NCI-H1417 treated with DMSO at 0.1 percent for 48 hours (cell line): ENCODE results near the gene PHOSPHO2.

Source experiments
- DNase-seq: peaks from one replicate; lab custom pipeline; 2025; lab: John Stamatoyannopoulos, UW

PHOSPHO2 gene

DNA sequence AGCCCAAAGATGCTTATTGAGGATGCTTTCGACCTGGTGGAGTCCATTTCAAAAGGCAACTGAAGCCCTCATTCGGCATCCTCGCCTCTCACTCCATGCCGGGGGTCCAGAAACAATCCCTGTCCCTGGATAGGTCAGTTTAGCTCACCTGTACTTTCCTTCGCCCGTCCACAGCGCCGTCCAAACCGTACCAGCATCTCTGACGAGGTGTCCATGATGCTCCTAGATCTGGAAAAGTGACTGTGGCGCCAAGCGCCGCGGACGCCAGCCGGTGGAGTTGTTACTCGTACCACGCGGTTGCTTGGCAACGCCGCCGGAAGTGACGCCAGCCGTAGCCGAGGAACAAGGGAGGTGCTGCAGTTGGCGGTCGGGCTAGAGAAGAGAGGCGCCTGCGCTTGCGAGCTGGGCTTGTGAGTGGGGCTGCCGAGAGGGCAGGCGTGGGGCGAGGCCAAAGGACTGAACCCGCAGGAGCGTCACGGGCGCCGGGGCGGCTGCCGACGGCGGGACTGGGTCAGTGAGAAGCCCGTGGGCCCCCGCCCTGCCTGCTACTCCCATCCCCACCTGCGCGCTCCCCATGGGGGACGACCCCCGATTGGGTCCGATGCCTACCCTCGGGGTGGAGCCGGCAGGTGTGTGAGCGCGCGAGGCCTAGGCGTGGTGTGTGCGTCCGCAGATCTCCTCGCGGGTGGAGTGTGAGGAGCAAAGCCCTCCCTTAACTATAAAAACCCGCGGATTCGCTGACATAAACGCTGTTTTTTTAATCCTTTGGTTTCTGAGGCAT, at the start of gene PHOSPHO2, which contains the start of gene CFAP210:
PHOSPHO2 (plus strand) TSS at position 357 of the 781 bp plus-strand sequence. CDS start 6,503 bp downstream, outside the sequence.
CFAP210 (minus strand) TSS at position 293 of the 781 bp plus-strand sequence; CDS start at position 215, 78 bp downstream.
- peak; percentile 35 for DNase-seq

DNA sequence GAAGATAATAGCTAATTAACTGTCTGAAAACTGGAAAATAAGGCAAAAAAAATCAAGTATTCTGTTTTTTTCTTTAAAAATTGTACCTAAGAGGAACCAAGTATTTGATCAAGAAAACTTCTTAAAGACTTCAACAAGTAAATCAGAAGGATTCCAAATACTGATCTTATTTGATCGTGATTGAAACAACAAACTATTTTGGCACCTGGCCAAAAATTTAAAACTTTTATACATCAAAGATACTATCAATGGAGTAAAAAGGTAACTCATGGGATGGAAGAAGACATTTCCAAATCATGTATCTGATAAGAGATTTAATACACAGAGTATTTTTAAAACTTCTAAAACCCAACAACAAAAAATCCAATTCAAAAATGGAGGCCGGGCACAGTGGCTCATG, 46.8 kb upstream of the PHOSPHO2 start:
- no peak for DNase-seq

DNA sequence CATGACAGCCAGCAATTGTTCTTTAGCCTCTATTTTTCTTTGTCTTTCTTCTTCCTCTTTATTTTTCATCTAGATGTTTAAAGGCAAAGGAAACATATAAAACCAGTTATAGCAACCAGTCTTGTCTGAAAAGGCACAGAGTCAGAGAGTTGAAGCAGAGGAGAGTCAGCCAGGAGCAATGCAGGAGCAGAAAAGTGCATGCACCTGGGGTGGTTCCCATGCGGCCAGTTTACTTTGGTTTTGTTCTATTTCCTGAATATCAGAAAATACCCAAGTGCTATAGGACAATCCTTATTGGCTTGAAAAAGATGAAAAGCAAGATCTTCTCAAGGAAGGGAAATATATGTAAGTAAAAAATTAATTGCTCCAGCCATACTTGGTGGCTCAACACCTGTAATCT, 45.0 kb upstream of the PHOSPHO2 start:
- no peak for DNase-seq

DNA sequence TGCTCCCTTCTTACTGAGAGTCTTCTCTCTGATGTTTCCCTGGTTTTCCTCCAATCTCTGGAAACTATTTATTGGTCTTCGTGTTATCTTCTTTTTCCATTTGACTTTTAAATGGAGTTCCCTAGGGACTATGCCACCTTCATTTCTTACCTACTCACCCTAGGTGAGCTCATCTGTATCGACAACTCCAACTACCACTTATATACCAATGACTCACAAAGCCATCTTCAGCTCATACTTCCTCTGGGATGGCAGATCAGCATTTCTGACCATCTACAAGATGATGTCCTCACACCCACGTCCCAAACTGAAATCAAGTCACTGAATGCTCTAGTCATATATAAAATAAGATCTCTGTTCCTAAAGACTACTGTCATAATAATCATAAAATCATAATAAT, 40.6 kb upstream of the PHOSPHO2 start:
- no peak for DNase-seq

GRCh38 chr2:169656164-169656563, 38.1 kb upstream of the PHOSPHO2 start:
- DNase-seq = no peak

- DNase-seq = no peak
These were observed 35.4 kb upstream of the PHOSPHO2 start for GRCh38 chr2:169658877-169659276.

GRCh38 chr2:169659320-169659719, 34.9 kb upstream of the PHOSPHO2 start:
- DNase-seq = no peak

- DNase-seq = no peak
These were observed 33.0 kb upstream of the PHOSPHO2 start for GRCh38 chr2:169661265-169661664.

DNA sequence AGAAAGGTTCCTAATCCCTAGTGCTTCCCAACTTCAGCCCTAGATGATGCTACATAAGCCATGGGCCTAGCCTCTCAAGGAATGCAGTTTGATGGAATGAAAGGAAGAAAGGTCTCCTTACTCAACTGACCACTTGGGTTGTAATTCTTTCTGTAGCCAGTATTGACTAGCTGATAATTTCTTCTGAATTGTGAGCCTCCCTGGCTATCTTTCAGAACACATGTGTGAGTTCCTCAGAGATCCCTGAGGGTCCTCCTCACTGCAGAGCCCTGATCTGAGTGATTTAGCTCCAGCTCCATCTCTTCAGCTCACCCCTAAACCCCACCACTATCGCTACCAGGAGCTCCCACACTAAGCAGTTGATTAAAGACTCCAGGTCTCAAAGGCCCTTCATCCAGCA, 31.5 kb upstream of the PHOSPHO2 start:
- DNase-seq = no peak

DNA sequence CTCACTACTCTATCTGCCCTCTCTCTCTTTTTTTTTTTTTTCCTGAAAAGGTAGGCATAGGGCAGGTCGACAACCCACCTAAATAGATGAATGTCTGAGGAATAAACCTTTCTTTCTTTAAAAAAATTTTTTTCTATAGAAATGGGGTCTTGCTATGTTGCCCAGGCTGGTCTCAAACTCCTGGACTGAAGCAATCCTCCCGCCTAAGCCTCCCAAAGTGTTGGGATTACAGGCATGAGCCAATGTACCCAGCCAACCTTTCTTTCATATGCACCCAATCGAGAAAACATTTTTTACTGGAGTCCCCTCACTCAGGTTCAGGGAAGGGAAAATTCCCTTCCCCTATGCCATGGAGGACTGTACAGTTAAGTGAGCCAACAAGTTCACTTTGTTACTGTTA, 31.0 kb upstream of the PHOSPHO2 start:
- DNase-seq = no peak

DNA sequence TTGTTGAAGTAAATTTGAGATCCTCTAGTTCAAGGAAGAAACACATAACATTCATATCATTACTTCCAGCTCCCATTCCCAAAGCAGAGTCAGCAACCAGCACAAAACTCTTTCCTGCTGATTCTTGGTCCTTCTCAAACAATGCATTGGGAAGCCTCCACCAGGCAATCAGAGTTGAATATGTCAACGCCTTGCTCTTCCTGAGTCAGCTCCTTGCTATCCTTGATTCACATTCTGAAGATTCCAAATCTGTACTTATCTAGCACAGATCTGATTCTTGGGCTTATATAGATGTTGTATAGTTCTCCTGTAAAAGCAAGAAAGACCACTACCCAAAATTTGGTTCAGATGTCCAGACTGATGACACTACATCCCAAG, 29.7 kb upstream of the PHOSPHO2 start:
- no peak for DNase-seq

- no peak for DNase-seq
These were observed 29.0 kb upstream of the PHOSPHO2 start for GRCh38 chr2:169664978-169665930.

GRCh38 chr2:169667583-169667982, 26.7 kb upstream of the PHOSPHO2 start:
- no peak for DNase-seq

DNA sequence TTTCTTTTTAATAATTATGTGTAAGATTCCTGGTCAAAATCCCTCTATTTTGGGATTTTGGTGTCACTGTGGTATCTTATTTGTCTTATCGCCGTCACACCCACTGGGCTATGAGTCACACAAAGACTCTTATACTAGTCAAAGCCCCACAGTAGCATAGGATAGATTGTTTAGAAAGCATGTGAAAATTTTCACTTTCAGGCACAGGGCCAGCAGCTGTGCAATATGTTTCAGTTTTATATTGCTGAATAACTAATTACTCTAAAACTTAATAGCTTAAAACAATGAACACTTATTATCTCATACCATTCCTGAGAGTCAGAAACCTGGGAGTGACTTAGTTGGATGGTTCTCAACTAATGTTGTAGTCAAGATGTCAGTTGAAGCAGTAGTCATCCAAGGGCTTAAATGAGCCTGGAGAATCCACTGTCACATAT, 24.0 kb upstream of the PHOSPHO2 start:
- DNase-seq = no peak

DNA sequence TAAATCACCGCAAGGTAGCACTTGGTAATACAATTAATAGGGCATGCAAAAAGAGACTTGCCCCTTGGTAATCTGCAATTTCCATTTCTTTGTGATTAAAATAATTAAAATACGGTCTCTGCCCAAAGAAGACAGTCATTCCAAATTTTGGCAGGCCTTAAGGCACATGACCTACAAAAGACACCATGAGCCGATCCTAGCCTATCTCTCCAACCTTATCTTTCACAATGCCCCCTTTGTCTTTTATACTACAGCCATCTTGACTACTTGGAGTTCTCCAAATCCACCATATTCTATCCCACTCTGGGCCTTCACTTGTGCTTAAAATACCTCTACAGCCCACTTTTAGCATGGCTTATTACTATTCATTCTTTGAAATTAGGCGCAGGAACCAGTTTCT, 23.3 kb upstream of the PHOSPHO2 start:
- DNase-seq = no peak

GRCh38 chr2:169672406-169672805, 21.9 kb upstream of the PHOSPHO2 start:
- DNase-seq = no peak

DNA sequence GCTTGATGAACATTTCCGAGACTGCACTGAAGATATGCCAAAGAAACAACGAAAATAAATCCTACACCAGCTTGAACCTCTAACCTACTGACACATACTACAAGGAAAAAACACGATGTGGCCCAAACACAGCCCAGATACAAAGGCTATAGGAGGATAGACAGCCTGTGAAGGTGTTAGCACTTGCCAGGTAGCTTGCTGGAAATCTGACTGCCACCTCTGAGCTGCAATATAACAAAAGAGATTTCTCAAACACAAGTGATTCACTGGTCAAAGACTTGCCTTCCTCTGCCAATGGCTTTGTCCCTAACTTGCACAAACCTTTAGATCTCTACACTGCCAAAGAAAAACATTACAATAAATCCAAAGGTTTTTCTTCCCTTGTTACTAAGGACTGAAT, 21.2 kb upstream of the PHOSPHO2 start:
- DNase-seq = no peak

GRCh38 chr2:169673921-169674320, 20.3 kb upstream of the PHOSPHO2 start:
- no peak for DNase-seq

GRCh38 chr2:169676357-169676756, 17.9 kb upstream of the PHOSPHO2 start:
- no peak for DNase-seq

DNA sequence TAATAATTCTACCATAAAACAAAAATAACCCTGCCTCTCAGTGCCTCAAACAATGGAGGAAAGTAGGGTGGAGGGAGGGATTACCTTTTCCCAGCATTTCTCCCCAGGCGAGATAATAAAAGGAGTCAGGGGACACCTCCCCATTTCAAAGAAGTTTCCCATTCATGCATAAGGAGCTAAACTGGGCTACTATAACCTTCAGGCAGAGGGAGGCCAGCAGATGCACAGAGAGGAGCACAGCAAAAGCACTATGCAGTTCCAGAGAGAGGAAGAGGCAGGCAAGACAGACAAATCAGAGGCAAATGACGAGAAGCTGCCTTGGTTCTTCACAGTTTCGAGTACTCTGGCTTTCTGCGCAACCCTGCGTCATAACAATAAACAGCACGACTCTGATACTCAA, 17.4 kb upstream of the PHOSPHO2 start:
- no peak for DNase-seq

- DNase-seq = no peak
These were observed 11.2 kb upstream of the PHOSPHO2 start for GRCh38 chr2:169683054-169683424.

DNA sequence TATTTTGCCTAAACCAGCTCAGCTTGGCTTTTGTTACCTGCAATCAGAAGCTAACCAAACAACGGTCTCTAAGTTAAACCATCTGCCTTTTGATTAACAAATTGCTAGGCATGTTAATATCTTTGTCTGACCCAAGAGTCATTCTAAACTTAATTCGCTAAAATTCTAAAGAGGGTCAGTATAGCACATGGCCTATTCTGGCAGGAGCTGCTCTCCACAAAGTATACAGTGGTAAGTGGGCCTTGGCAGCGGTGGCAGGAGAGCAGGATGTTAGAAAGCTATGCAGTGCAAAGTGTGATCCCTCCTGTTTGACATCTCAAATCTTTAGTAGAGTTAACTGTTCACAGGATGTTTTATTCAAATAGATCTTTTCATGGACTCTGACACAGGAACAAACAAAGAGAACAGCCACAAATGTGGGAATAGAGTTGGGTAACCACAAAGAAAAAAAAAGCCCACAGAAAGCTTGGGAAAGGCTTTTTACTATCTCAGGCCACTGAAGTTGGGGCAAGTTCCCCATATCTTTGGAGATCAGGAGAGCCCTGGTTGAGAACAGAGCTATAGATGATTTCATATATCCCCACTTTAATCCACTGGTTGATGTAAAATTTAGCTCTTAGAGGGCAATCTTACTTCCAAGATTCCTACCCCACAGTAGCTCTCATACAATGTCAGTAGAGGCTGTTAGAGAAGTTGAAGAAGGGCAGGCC, 10.7 kb upstream of the PHOSPHO2 start:
- no peak for DNase-seq
